HepG2 (cell line): ENCODE results near the gene ACOT8. TPM values are rescaled to one million over a fixed set of nuclear protein-coding genes. Genes with fewer than 3 reads are reported as not detected.

ENCODE experiments used
- CHCHD3 ChIP-seq: sonication (generic); formaldehyde crosslinking; IDR thresholded peaks from 2 replicates; pipeline ENCODE4 v1.8.0; 2022; ENCODE audit warnings: mild to moderate bottlenecking, missing genetic modification reagents, moderate library complexity
- ETV6 ChIP-seq: sonication (generic); formaldehyde crosslinking; conservative IDR thresholded peaks from 2 replicates; pipeline ENCODE4 v1.4.0; 2020; ENCODE audit warnings: missing genetic modification reagents
- GATAD1 ChIP-seq: IDR thresholded peaks from 2 replicates; pipeline ENCODE4 v1.6.1; 2016; ENCODE audit warnings: missing genetic modification reagents, missing compliant biosample characterization
- HMG20B ChIP-seq: conservative IDR thresholded peaks from 2 replicates; pipeline ENCODE4 v1.6.1; 2016; ENCODE audit warnings: missing genetic modification reagents, missing compliant biosample characterization
- MXI1 ChIP-seq: IDR thresholded peaks from 3 replicates; pipeline ENCODE4 v1.6.1; 2012; ENCODE audit warnings: low read depth, low read length, inconsistent platforms, borderline replicate concordance
- NCOA1 ChIP-seq: sonication (generic); formaldehyde crosslinking; IDR thresholded peaks from 2 replicates; pipeline ENCODE4 v1.9.0; 2021; ENCODE audit warnings: missing genetic modification reagents
- NRL ChIP-seq: sonication (generic); formaldehyde crosslinking; IDR thresholded peaks from 2 replicates; pipeline ENCODE4 v1.5.0; 2020; ENCODE audit warnings: missing genetic modification reagents, mild to moderate bottlenecking, moderate library complexity, borderline replicate concordance
- RBFOX2 ChIP-seq: fragments of 200-400 bp; formaldehyde crosslinking; IDR thresholded peaks from 2 replicates; pipeline ENCODE4 v1.6.1; 2017; ENCODE audit warnings: low read depth, mild to moderate bottlenecking, low read length
- SOX5 ChIP-seq: IDR thresholded peaks from 2 replicates; pipeline ENCODE4 v1.6.1; 2016; ENCODE audit warnings: borderline replicate concordance
- STAG1 ChIP-seq: sonication (generic); formaldehyde crosslinking; IDR thresholded peaks from 2 replicates; pipeline ENCODE4 v1.4.0; 2020; ENCODE audit warnings: missing genetic modification reagents
- ZMAT3 ChIP-seq: sonication (generic); formaldehyde crosslinking; conservative IDR thresholded peaks from 2 replicates; pipeline ENCODE4 v1.7.0; 2021; ENCODE audit warnings: missing genetic modification reagents
- ZNF124 ChIP-seq: sonication (generic); formaldehyde crosslinking; IDR thresholded peaks from 2 replicates; pipeline ENCODE4 v1.4.0; 2020; ENCODE audit warnings: missing genetic modification reagents
- ZNF274 ChIP-seq: sonication (generic); formaldehyde crosslinking; IDR thresholded peaks from 2 replicates; pipeline ENCODE4 v1.5.1; 2020; ENCODE audit warnings: mild to moderate bottlenecking, missing genetic modification reagents
- ZNF563 ChIP-seq: sonication (generic); formaldehyde crosslinking; IDR thresholded peaks from 2 replicates; pipeline ENCODE4 v1.8.0; 2022; ENCODE audit warnings: mild to moderate bottlenecking, moderate library complexity, missing genetic modification reagents
- polyA plus RNA-seq, 8 experiments: library from polyadenylated mRNA; depleted of rRNA in 3 of 8; stranded (reverse) in 7 of 8; unstranded in 1 of 8; fragments of >200 nt; fragmentation: Illumina TruSeq in 4 of 8; extraction: Trizol in 4 of 8; gene quantifications; 2 replicates each; pipeline versions ENCODE4 v1.2.1 to v1.2.3, GENCODE V29; 2011 to 2016; ENCODE audit warnings: low read depth in 4 of 8, missing spikeins in 1 of 8, mixed read lengths in 1 of 8; ENCODE audit not compliant: insufficient read depth in 1 of 8
- total RNA-seq, 5 experiments: library from RNA; depleted of rRNA; stranded (reverse); fragments of >200 nt; fragmentation: Illumina TruSeq; extraction: Trizol; gene quantifications; 2 replicates each; pipeline ENCODE4 v1.2.3, GENCODE V29; 2016; ENCODE audit warnings: low read depth in 1 of 5
- TF ChIP-seq, protein P1 (sequence below): sonication (generic); formaldehyde crosslinking; IDR thresholded peaks from 2 replicates; pipeline ENCODE4 v1.5.0; 2020; ENCODE audit warnings: missing genetic modification reagents, mild to moderate bottlenecking, borderline replicate concordance
- TF ChIP-seq, protein P2 (sequence below): sonication (generic); formaldehyde crosslinking; IDR thresholded peaks from 2 replicates; pipeline ENCODE4 v1.4.0; 2020; ENCODE audit warnings: missing genetic modification reagents
- TF ChIP-seq, protein P3 (sequence below): IDR thresholded peaks from 2 replicates; pipeline ENCODE4 v1.6.1; 2018; ENCODE audit warnings: missing genetic modification reagents, mild to moderate bottlenecking, missing compliant biosample characterization
- TF ChIP-seq, protein P4 (sequence below): sonication (generic); formaldehyde crosslinking; IDR thresholded peaks from 2 replicates; pipeline ENCODE4 v1.4.0; 2020; ENCODE audit warnings: missing genetic modification reagents
- TF ChIP-seq, protein P5 (sequence below): sonication (generic); formaldehyde crosslinking; IDR thresholded peaks from 2 replicates; pipeline ENCODE4 v1.5.0; 2020; ENCODE audit warnings: mild to moderate bottlenecking, missing genetic modification reagents, borderline replicate concordance
- TF ChIP-seq, protein P6 (sequence below): IDR thresholded peaks from 2 replicates; pipeline ENCODE4 v1.6.1; 2016; ENCODE audit warnings: mild to moderate bottlenecking

ACOT8 gene
- total and polyA plus RNA-seq, 2 of the 13 experiments (the other 11 are each of a cell fraction or from before 2014, with no cell fraction given) = 31.4 to 45.5 TPM

DNA sequence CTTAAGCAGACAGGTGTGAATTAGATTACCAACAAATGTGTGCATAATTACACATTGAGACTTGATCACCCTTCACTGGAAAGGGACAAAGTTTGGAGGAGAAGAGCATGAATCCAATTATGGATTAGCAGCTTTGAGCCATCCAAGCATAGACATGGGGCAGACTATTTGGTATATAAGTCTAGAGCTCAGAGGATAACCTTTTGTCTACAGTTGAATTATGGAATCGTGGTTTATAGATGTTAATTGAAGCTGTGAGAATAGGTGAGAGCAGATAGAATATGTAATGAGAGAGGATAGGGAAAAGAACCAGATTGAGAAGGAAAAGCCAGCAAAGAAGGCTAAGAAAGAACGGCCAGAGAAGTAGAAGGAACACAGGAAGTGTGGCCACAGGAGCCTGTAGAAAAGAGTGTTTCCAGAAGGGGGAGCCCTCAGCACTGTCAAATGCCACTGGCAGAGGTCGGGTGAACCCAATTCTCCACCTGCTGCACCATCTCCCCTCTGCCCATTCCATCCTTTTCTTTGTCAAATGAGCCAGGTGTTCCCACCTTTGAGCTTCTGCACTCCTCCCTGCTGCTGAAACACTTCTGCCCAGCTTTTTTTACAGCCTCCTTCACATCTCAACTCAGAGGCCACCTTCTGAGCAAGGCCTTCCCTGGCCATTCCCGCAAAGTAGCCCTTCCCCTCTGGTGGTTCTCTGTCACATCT, 58.1 kb downstream of the ACOT8 start (continued):
- no peak for TF ChIP-seq ZMAT3 (CRISPR knock-in tag)
- peak; percentile 67; the same call in 1 of the 2 replicates for TF ChIP-seq ZNF124 (CRISPR knock-in tag)
- 0 out of 3 replicates have a peak, but pooled peaks have one; percentile 24 for TF ChIP-seq MXI1
- no peak for TF ChIP-seq CHCHD3 (CRISPR knock-in tag)
- no peak for TF ChIP-seq ZNF563 (CRISPR knock-in tag)
- TF ChIP-seq, protein P1, sequence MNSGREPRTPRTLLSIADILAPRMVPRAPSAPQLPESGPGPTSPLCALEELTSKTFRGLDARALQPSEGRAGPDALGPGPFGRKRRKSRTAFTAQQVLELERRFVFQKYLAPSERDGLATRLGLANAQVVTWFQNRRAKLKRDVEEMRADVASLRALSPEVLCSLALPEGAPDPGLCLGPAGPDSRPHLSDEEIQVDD (CRISPR knock-in tag) = no peak
- TF ChIP-seq STAG1 (CRISPR knock-in tag) = peak; percentile 91
- TF ChIP-seq ZNF274 = no peak
- TF ChIP-seq, protein P2, sequence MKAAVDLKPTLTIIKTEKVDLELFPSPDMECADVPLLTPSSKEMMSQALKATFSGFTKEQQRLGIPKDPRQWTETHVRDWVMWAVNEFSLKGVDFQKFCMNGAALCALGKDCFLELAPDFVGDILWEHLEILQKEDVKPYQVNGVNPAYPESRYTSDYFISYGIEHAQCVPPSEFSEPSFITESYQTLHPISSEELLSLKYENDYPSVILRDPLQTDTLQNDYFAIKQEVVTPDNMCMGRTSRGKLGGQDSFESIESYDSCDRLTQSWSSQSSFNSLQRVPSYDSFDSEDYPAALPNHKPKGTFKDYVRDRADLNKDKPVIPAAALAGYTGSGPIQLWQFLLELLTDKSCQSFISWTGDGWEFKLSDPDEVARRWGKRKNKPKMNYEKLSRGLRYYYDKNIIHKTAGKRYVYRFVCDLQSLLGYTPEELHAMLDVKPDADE (CRISPR knock-in tag) = no peak
- 0 out of 2 replicates have a peak, but pooled peaks have one; percentile 27 for TF ChIP-seq NRL
- TF ChIP-seq HMG20B (CRISPR knock-in tag) = no peak
- TF ChIP-seq, protein P3, sequence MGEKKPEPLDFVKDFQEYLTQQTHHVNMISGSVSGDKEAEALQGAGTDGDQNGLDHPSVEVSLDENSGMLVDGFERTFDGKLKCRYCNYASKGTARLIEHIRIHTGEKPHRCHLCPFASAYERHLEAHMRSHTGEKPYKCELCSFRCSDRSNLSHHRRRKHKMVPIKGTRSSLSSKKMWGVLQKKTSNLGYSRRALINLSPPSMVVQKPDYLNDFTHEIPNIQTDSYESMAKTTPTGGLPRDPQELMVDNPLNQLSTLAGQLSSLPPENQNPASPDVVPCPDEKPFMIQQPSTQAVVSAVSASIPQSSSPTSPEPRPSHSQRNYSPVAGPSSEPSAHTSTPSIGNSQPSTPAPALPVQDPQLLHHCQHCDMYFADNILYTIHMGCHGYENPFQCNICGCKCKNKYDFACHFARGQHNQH = 0 out of 2 replicates have a peak, but pooled peaks have one; percentile 48
- TF ChIP-seq RBFOX2 = peak; percentile 50
- no peak for TF ChIP-seq NCOA1 (CRISPR knock-in tag)
- TF ChIP-seq, protein P4, sequence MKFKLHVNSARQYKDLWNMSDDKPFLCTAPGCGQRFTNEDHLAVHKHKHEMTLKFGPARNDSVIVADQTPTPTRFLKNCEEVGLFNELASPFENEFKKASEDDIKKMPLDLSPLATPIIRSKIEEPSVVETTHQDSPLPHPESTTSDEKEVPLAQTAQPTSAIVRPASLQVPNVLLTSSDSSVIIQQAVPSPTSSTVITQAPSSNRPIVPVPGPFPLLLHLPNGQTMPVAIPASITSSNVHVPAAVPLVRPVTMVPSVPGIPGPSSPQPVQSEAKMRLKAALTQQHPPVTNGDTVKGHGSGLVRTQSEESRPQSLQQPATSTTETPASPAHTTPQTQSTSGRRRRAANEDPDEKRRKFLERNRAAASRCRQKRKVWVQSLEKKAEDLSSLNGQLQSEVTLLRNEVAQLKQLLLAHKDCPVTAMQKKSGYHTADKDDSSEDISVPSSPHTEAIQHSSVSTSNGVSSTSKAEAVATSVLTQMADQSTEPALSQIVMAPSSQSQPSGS (CRISPR knock-in tag) = 0 out of 2 replicates have a peak, but pooled peaks have one; percentile 35
- peak; percentile 49 for TF ChIP-seq SOX5
- TF ChIP-seq, protein P5, sequence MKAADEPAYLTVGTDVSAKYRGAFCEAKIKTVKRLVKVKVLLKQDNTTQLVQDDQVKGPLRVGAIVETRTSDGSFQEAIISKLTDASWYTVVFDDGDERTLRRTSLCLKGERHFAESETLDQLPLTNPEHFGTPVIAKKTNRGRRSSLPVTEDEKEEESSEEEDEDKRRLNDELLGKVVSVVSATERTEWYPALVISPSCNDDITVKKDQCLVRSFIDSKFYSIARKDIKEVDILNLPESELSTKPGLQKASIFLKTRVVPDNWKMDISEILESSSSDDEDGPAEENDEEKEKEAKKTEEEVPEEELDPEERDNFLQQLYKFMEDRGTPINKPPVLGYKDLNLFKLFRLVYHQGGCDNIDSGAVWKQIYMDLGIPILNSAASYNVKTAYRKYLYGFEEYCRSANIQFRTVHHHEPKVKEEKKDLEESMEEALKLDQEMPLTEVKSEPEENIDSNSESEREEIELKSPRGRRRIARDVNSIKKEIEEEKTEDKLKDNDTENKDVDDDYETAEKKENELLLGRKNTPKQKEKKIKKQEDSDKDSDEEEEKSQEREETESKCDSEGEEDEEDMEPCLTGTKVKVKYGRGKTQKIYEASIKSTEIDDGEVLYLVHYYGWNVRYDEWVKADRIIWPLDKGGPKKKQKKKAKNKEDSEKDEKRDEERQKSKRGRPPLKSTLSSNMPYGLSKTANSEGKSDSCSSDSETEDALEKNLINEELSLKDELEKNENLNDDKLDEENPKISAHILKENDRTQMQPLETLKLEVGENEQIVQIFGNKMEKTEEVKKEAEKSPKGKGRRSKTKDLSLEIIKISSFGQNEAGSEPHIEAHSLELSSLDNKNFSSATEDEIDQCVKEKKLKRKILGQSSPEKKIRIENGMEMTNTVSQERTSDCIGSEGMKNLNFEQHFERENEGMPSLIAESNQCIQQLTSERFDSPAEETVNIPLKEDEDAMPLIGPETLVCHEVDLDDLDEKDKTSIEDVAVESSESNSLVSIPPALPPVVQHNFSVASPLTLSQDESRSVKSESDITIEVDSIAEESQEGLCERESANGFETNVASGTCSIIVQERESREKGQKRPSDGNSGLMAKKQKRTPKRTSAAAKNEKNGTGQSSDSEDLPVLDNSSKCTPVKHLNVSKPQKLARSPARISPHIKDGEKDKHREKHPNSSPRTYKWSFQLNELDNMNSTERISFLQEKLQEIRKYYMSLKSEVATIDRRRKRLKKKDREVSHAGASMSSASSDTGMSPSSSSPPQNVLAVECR (CRISPR knock-in tag) = peak; percentile 54; the same call in 1 of the 2 replicates
- no peak for TF ChIP-seq ETV6
- TF ChIP-seq, protein P6, sequence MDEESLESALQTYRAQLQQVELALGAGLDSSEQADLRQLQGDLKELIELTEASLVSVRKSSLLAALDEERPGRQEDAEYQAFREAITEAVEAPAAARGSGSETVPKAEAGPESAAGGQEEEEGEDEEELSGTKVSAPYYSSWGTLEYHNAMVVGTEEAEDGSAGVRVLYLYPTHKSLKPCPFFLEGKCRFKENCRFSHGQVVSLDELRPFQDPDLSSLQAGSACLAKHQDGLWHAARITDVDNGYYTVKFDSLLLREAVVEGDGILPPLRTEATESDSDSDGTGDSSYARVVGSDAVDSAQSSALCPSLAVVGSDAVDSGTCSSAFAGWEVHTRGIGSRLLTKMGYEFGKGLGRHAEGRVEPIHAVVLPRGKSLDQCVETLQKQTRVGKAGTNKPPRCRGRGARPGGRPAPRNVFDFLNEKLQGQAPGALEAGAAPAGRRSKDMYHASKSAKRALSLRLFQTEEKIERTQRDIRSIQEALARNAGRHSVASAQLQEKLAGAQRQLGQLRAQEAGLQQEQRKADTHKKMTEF (CRISPR knock-in tag) = 0 out of 2 replicates have a peak, but pooled peaks have one; percentile 33
- TF ChIP-seq GATAD1 (CRISPR knock-in tag) = 0 out of 2 replicates have a peak, but pooled peaks have one; percentile 40
